Measurements from ENCODE around the gene KHDC4. TPM values are rescaled to one million over a fixed set of nuclear protein-coding genes. Genes with fewer than 3 reads are reported as not detected.

The KHDC4 gene
- polyA plus RNA-seq, 1 donor from 2014 or later = 97.1 TPM

GRCh38 chr1:155957411-155957915, 23.2 kb upstream of the KHDC4 start:
- H4K20me1 ChIP-seq (ENCODE audit: insufficient read depth) = no peaks in the 10 kb centered on the region
- no peak overlapping the region for H2AFZ ChIP-seq (ENCODE audit: low read depth, low read length)
- H3K4me3 ChIP-seq (ENCODE audit: low read length) = no peak overlapping the region
- no peak overlapping the region for H3K9ac ChIP-seq (ENCODE audit: low read length)
- no peak for TF ChIP-seq EP300 (conservative IDR thresholded peaks at IDR 0.05; ENCODE audit: poor library complexity, severe bottlenecking)
- no peak for TF ChIP-seq POLR2AphosphoS5 (IDR thresholded peaks at IDR 0.05)
- TF ChIP-seq EZH2 (IDR thresholded peaks at IDR 0.05; ENCODE audit: borderline replicate concordance, insufficient read depth, low read length, poor library complexity, severe bottlenecking) = no peak
- no peak for TF ChIP-seq RAD21 (conservative IDR thresholded peaks at IDR 0.05)
- TF ChIP-seq MXI1 (conservative IDR thresholded peaks at IDR 0.05; ENCODE audit: poor library complexity, severe bottlenecking) = no peak
- TF ChIP-seq REST (IDR thresholded peaks at IDR 0.05; ENCODE audit: borderline replicate concordance) = no peak
- no peak for TF ChIP-seq TAF1 (IDR thresholded peaks at IDR 0.05; ENCODE audit: low read depth)
- no peak for TF ChIP-seq SMC3 (conservative IDR thresholded peaks at IDR 0.05; ENCODE audit: poor library complexity)
- no peak for TF ChIP-seq CTCF (IDR thresholded peaks at IDR 0.05; ENCODE audit: poor library complexity, severe bottlenecking)
- no peaks in the 10 kb centered on the region for H3K9me2 ChIP-seq (ENCODE audit: insufficient read depth, low read length)
- no peak overlapping the region for H3K27ac ChIP-seq (ENCODE audit: low read length)
- no peak overlapping the region for H3K4me2 ChIP-seq (ENCODE audit: low read length)
- peaks cover 10% of the 10 kb centered on the region for H3K36me3 ChIP-seq (ENCODE audit: insufficient read depth, low read length)
- no peaks in the 10 kb centered on the region for H3K27me3 ChIP-seq (ENCODE audit: insufficient read depth, low read depth, low read length)
- H3F3A ChIP-seq (ENCODE audit: insufficient read depth, low read length, poor library complexity, severe bottlenecking) = no peaks in the 10 kb centered on the region
- H3K9me3 ChIP-seq (ENCODE audit: low read length) = no peaks in the 10 kb centered on the region
- H3K79me2 ChIP-seq (replicated peaks; ENCODE audit: insufficient read depth, low read length) = no peaks in the 10 kb centered on the region

GRCh38 chr1:155954645-155955044, 20.4 kb upstream of the KHDC4 start:
- H3K4me2 ChIP-seq (ENCODE audit: low read length) = no peak overlapping the region
- H3K9me3 ChIP-seq (ENCODE audit: low read length) = no peaks in the 10 kb centered on the region
- H3K36me3 ChIP-seq (ENCODE audit: insufficient read depth, low read length) = peaks cover 17% of the 10 kb centered on the region
- H3K4me3 ChIP-seq (ENCODE audit: low read length) = no peak overlapping the region
- TF ChIP-seq EP300 (conservative IDR thresholded peaks at IDR 0.05; ENCODE audit: poor library complexity, severe bottlenecking) (no peak), REST (IDR thresholded peaks at IDR 0.05; ENCODE audit: borderline replicate concordance) (no peak), CTCF (IDR thresholded peaks at IDR 0.05; ENCODE audit: poor library complexity, severe bottlenecking) (no peak), POLR2AphosphoS5 (IDR thresholded peaks at IDR 0.05) (no peak), SMC3 (conservative IDR thresholded peaks at IDR 0.05; ENCODE audit: poor library complexity) (no peak), MXI1 (conservative IDR thresholded peaks at IDR 0.05; ENCODE audit: poor library complexity, severe bottlenecking) (no peak), RAD21 (conservative IDR thresholded peaks at IDR 0.05) (no peak), TAF1 (IDR thresholded peaks at IDR 0.05; ENCODE audit: low read depth) (no peak)
- H3F3A ChIP-seq (ENCODE audit: insufficient read depth, low read length, poor library complexity, severe bottlenecking) = no peaks in the 10 kb centered on the region
- no peaks in the 10 kb centered on the region for H3K9me2 ChIP-seq (ENCODE audit: insufficient read depth, low read length)
- no peaks in the 10 kb centered on the region for H3K79me2 ChIP-seq (replicated peaks; ENCODE audit: insufficient read depth, low read length)
- H3K9ac ChIP-seq (ENCODE audit: low read length) = no peak overlapping the region
- no peak overlapping the region for H2AFZ ChIP-seq (ENCODE audit: low read depth, low read length)
- H4K20me1 ChIP-seq (ENCODE audit: insufficient read depth) = no peaks in the 10 kb centered on the region
- H3K27ac ChIP-seq (ENCODE audit: low read length) = no peak overlapping the region
- no peaks in the 10 kb centered on the region for H3K27me3 ChIP-seq (ENCODE audit: insufficient read depth, low read depth, low read length)

All from neural cell (in vitro differentiated cells).